Daoy (cell line): Measurements from ENCODE around the gene TMEM88. TPM values are rescaled to one million over a fixed set of nuclear protein-coding genes. Genes with fewer than 3 reads are reported as not detected.

Experiments
- DNase-seq: peaks from one replicate; pipeline ENCODE4 v3.0.0-alpha.2; 2015; ENCODE audit warnings: low read depth
- total RNA-seq: library from RNA; depleted of rRNA; stranded (reverse); fragments of >200 nt; shearing (Covaris generic); gene quantifications from 2 replicates; pipeline ENCODE4 v1.2.3, GENCODE V29; 2014; rRNA removed

Gene TMEM88
- total RNA-seq, 1 experiment from 2014 or later, result 0.46 TPM

DNA sequence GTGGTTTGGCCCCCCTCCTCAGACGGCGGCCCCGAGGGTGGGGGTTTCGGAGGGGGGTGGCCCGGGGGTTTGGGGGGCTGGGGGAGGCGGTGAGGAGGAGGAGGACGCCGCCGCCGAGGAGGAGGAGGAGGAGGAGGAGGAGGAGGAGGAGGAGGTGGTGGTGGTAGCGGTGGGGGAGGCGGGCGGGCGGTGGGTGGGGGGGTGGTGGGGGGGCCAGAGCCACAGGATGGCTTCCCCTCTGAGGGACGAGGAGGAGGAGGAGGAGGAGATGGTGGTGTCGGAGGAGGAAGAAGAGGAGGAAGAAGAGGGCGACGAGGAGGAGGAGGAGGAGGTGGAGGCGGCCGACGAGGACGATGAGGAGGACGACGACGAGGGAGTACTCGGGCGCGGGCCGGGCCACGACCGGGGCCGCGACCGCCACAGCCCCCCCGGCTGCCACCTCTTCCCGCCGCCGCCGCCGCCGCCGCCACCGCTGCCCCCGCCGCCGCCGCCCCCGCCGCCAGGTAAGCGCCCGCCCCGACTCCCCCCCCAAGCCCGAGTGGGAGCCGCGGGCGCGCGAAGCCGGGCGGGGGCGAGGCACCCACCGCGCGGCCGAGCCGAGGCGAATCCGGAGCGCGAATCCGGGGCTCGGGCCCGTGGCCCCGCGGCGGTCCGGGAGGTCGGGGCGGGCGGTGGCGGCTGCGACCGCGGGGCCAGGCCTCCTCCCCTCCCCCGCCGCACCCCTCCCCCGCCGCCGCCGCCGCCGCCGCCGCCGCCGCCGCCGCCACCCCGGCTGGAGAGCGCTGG is 29.9 kb downstream of the TMEM88 start:
- DNase-seq, result peak; percentile 19

DNA sequence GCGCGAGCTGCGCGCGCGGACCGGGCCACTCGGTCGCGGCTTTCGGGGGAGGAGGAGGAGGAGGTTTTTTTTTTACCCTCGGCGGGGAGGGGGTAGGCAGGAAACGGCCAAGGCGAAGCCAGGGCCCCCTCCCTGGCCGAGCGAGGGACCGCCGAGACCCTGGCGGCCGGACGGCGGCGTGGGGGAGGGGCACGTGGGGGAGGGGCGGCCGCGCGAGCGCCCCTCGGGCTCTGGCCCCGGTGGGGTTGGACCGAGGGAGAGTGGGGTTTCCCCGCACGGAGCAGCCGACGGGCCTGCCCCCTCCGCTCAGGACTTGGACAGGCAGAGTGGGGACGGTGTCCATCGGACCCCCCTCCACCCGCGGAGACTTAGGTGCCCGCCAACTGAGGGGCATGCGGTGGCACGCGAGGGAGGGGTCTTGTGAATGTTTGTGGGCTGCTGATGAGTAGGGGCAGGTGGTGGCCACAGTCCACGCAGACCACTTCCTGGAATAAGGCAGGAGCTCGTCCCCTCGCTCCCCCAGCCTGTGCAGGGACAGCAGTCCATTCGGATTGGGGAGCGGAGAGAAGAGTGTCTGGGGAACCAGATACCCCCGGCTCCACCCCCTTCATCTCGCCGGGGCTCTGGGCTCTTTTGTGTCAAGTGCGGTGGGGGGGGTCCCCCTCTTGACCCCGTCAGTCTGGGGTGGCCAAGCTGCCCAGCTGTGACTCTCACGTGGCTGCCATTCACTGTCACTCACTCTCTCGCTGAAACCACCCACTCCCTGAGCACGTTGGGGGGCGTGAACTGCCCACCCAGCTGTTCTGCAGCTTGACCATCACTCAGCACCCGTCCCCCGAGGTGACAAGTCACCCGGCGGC is 30.7 kb downstream of the TMEM88 start:
- peak; percentile 51 for DNase-seq

DNA sequence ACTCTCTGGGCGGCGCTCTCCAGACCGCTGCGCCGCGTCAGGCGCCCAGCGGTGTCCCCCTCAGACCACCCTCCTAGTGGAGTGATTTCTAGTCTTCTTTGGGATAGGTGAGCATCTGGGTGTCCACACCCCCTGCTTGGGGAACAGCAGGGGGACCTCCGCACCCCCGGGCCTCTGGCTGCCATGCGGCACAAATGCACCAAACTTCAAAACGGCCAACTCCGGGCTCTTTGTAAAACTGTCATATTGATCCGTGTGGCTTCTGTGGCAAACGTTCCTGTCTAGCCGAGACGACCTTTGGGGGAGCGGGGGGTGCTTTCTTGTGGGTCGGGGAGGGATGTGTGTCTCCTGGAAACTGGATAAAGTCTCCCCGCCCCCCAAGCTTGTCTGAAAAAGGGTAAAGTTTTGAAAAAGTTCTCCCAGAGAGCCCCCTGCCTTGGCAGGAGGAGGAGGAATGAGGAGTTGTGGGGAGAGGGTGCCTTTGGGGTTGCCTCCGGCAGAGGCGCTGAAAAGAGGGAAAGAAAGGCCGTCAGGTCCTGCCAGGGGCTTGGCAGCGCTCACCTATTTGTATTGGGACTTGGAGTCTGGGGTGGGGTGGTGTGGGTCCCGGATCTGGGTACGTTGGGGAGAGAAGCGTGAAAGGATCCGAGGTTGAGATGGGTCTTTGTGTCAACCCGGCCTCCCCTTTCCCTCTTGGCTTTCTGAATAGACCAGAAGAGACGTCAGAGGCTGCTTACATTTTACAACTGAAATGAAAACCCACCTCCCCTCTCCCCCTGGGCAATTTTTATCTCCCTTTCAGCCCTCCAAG is 31.6 kb downstream of the TMEM88 start:
- peak; percentile 34 for DNase-seq

DNA sequence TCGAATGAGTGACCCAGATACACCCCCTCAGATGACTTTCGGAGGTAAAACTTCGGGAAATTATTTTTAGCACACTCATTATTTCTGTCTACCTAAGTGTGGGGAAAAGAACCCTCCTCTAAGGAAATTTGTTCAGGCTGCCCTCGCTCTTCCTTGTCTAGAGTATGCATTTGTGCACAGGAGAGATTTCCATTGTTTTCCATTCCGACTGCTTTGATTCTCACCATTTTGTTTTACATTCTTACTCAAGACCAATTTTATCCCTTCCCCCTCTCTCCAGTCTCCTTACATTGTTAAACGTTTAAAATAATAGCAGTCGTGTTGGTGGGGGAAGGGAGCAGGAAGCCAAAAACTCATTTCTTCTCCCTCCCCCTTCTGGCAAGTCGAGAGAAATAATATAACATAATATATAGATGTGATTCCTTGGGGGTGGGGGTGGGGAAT is 32.2 kb downstream of the TMEM88 start:
- no peak for DNase-seq

DNA sequence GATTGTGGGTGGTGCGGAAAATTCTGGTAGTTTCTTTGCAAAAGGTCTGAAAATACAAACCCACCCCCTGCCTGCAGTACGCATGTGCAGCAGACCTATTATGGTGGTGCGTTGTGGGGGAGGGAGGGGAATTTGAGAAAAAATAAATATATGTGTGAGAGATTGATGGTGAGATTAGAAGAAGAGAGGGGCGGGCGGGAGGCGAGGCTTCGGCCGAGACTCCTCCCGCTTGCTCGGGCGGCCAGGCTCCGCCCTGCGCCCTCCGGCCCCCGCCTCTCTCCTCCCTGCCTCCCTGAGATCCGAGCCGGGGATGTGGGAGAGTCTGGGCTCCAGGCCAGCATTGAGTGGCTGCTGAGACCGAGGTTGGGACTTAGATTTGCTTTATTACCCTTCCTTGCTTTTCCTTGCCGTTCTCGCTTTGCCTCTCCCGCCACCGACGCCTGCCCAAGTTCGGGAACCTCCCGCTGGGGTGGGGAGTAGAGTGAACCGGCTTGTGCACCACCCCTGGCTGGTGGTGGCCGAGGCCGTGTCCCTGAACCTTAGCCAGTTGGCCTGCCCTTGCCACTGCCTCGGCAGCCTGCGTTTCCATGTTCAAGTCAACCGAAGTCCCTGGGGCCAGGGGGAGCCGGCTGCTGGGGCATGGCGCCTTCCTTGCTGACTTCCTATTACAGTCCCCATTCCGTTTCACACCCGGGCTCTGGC is 32.8 kb downstream of the TMEM88 start:
- peak; percentile 95 for DNase-seq

DNA sequence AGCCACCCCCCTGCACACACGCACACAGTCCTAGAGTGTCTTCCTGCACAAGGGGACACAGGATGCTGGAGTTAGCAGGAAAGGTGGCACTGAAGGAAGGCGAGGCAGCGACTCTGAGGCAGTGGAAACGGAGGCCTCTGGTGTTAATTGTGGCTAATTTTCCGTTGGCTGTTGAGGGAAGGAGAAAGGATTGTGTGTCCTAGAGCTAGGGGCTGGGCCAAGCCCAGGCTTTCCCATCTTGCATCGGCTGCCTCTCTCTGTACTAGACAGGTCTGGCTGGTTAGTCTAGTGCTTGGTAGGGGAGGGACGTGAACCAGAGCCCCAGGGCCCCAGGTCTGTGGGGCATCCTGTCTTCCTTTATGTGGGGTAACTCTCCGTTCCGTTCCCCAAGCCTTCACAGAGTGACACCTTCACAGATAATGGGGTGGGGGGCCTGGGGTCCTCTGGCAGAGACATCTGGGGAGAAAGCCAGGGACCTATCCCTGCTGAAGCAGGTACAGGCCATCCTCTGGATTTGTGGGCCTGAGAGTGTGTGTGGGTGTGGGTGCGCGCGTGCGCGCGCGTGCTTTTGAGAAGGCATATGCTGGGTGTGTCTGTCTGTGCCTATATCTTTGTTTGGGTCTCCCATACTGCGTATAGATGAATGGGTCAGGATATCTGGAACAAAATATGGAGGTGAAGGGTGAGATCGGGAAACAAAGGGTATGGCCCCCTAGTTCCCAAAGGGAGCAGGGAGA is 33.5 kb downstream of the TMEM88 start, which contains the start of gene CHD3:
Gene CHD3 (plus strand): TSS at position 606 of the 737 bp plus-strand sequence. CDS start 212 bp downstream, outside the sequence.
- DNase-seq, result no peak

DNA sequence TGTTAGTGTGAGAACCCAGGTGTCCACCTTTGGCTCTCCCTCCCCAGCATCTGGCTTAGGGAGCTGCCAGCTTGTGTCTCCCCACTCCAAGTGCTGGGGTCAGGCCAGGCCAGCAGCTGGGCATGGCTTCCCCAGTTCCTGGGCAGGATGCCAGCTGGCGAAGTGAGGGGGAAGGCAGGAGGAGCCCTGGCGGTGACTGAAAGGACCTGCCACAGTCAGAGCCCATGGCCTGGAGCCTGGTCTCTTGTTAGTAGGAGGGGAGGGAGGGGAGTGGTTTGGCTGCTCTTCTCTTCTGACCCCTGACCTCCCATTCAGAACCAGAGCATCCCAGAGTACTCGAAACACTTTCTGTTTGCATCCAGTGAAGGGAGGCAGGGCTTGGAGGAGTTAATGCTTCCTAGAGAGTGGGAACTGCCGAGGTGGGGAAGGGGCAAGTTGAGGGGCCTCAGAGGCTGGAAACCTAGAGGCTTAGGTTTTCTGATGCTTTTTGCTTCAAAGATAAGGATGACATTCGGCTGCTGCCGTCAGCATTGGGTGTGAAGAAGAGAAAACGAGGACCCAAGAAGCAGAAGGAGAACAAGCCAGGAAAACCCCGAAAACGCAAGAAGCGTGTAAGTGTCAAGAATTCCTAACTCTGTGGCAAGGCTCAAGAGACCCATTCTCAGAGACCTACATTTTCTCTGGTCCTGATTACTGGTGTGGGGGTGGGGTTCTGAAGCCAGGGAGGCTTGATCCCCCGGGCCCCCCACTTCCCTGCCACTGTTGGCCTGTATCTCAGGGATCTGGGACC is 34.5 kb downstream of the TMEM88 start:
- peak; percentile 88 for DNase-seq

DNA sequence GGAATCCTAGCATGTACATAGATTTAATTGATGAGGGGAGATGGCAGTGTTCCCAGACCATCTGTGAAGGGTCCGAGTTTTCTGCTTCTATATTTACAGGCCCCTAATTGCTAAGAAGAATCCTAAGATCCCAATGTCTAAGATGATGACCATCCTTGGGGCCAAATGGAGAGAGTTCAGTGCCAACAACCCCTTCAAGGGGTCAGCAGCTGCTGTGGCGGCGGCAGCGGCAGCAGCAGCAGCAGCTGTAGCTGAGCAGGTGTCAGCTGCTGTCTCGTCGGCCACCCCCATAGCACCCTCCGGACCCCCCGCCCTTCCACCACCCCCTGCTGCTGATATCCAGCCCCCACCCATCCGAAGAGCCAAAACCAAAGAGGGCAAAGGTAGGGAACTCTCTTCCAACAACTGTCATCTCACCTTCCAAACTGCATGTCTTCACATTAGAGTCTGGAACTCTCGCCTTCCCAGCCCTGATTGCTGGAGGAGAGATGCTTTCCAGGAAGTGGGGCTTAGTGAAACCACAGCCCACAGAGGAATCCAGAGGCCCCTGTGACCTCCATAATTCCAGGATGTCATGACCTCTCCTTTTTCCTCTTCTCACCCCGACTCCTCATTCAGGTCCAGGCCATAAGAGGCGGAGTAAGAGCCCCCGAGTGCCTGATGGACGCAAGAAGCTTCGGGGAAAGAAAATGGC is 38.5 kb downstream of the TMEM88 start:
- DNase-seq, result no peak

DNA sequence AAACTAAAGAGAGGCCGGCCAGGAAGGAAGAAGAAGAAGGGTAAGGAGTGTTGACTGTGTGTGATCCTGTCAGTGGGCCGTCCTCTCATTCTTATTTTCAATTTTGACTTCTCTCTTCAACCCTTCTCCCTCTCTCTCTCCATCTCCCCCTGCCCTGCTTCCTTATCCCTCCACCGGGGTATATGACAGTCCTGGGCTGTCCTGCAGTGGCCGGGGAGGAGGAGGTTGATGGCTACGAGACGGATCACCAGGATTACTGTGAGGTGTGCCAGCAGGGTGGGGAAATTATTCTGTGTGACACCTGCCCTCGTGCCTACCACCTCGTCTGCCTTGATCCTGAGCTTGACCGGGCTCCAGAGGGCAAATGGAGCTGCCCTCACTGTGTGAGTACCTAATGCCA is 39.4 kb downstream of the TMEM88 start:
- DNase-seq, result no peak

DNA sequence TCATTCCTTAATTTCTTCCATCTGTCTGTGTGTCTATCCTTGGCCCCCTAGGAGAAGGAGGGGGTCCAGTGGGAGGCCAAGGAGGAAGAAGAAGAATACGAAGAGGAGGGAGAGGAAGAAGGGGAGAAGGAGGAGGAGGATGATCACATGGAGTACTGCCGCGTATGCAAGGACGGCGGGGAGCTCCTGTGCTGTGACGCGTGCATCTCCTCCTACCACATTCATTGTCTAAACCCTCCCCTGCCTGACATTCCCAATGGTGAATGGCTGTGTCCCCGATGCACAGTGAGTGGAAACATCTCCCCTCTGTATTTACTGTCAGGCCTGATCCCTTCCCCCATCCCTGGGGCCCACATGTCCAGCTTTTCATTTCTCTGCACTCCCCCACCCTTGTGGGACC is 40.0 kb downstream of the TMEM88 start:
- no peak for DNase-seq

DNA sequence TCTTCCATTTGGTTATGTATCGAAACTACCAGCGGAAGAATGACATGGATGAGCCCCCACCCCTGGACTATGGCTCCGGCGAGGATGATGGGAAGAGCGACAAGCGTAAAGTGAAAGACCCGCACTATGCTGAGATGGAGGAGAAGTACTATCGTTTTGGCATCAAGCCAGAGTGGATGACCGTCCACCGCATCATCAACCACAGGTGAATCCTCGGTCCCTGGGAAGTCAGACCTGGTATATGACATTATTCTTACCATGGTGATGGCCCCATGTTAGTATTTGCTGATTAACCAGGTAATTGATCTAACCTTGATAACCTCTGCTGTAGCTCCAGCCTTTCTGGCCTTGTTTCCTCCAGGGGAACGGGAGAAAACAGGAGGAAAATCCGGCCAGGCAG is 42.2 kb downstream of the TMEM88 start:
- no peak for DNase-seq

DNA sequence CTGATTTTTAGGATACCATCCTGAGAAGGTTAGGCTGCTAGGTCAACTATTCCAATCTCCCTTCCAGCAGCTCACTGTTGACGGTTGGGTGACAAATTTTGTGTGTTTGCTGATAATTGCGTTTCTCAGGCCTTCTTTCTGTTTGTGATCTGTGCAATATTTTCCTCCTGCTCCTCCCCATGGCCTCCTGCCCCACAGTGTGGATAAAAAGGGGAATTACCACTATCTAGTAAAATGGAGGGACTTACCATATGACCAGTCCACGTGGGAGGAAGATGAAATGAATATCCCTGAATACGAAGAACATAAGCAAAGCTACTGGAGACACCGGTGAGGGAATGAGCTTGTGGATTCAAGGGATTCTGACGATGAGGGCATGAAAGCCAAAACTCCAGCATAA is 42.9 kb downstream of the TMEM88 start:
- peak; percentile 27 for DNase-seq

DNA sequence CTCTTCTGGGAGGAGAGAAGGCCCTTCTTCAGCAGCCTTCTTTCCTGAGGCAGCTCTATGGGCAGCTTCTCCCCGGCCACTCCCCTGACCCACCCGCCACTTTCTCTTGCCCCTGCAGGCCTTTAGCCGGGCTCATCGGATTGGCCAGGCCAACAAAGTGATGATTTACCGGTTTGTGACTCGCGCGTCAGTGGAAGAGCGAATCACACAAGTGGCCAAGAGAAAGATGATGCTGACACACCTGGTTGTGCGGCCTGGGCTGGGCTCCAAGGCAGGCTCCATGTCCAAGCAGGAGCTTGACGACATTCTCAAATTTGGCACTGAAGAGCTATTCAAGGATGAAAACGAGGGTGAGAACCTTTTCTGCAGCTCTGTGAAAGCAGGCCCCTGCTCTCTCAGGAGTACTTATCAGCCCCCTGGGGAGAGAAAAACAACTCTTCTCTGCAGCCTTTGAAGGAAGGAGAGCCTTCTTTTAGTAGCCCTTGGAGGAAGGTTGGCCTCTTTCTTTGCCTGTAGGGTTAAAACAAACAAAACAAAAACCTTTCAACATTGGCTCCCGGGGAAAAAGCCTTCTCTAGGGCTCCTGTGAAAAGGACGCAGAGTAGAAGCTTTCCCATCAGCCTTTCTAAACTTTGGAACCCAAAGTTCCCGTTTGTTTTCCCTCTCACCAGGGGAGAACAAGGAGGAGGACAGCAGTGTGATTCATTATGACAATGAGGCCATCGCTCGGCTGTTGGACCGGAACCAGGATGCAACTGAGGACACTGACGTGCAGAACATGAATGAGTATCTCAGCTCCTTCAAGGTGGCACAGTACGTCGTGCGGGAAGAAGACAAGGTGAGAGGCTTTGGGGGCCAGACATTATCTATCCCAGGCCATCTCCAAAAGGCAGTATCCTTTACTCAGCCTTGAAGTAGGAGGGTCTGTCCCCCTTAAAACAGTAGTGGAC is 48.6 kb downstream of the TMEM88 start:
- DNase-seq, result no peak

Other genes starting within 250 kb of the TMEM88 start
- 60.5 and 87.4 TPM in 2 replicates for gene FXR2, start 240.2 kb upstream of the TMEM88 start, total RNA-seq
- gene SAT2, start 227.2 kb upstream of the TMEM88 start, total RNA-seq, result 24.0 and 71.8 TPM in 2 replicates
- 0.69 TPM in 1 of 2 replicates, not detected in the other for gene SHBG, start 224.9 kb upstream of the TMEM88 start, total RNA-seq
- not detected in 2 replicates for gene ATP1B2, start 204.1 kb upstream of the TMEM88 start, total RNA-seq
- gene TP53, start 167.6 kb upstream of the TMEM88 start, total RNA-seq, result 47.8 and 70.9 TPM in 2 replicates
- gene WRAP53, start 166.6 kb upstream of the TMEM88 start, total RNA-seq, result 33.7 and 41.4 TPM in 2 replicates
- 1.0 and 2.1 TPM in 2 replicates for gene EFNB3, start 149.9 kb upstream of the TMEM88 start, total RNA-seq
- under 0.01 TPM in 1 of 2 replicates, not detected in the other for gene DNAH2, start 137.3 kb upstream of the TMEM88 start, total RNA-seq
- 0.11 and 0.60 TPM in 2 replicates for gene KDM6B, start 20.8 kb upstream of the TMEM88 start, total RNA-seq
- 99.2 and 136 TPM in 2 replicates for gene NAA38, start 2.5 kb downstream of the TMEM88 start, total RNA-seq
- 5.5 and 6.7 TPM in 2 replicates for gene CYB5D1, start 2.9 kb downstream of the TMEM88 start, total RNA-seq
- gene CHD3, start 33.7 kb downstream of the TMEM88 start, total RNA-seq, result 27.5 and 31.8 TPM in 2 replicates
- 0.54 and 1.6 TPM in 2 replicates for gene RNF227, start 61.2 kb downstream of the TMEM88 start, total RNA-seq
- 0.29 and 2.5 TPM in 2 replicates for gene KCNAB3, start 74.8 kb downstream of the TMEM88 start, total RNA-seq
- 5.4 and 13.1 TPM in 2 replicates for gene TRAPPC1, start 76.9 kb downstream of the TMEM88 start, total RNA-seq
- 14.9 and 22.0 TPM in 2 replicates for gene CNTROB, start 77.1 kb downstream of the TMEM88 start, total RNA-seq
- gene GUCY2D, start 147.5 kb downstream of the TMEM88 start, total RNA-seq, result under 0.01 TPM in 1 of 2 replicates, not detected in the other
- not detected in 2 replicates for gene ALOX15B, start 184.0 kb downstream of the TMEM88 start, total RNA-seq
- gene ALOX12B, start 232.7 kb downstream of the TMEM88 start, total RNA-seq, result not detected in 2 replicates